GM19239 (cell line): ENCODE results near the gene CHPF2.

Experiments
- DNase-seq: peaks from one replicate; pipeline ENCODE4 v3.0.0; 2011; ENCODE audit warnings: low spot score; ENCODE audit not compliant: insufficient read length
- FAIRE-seq: peaks from 2 replicates; lab custom pipeline; 2011; peaks lifted over from hg19 to GRCh38; lab: Jason Lieb, UNC

Gene CHPF2

GRCh38 chr7:151255390-151255789 lies 23.1 kb downstream of the CHPF2 start:
- DNase-seq (no peak), FAIRE-seq (no peak)

- FAIRE-seq (no peak), DNase-seq (no peak)
Observed at GRCh38 chr7:151256410-151257045, 24.2 kb downstream of the CHPF2 start.

GRCh38 chr7:151257990-151258389 lies 25.7 kb downstream of the CHPF2 start:
- DNase-seq (no peak), FAIRE-seq (no peak)

GRCh38 chr7:151260471-151260870 lies 28.2 kb downstream of the CHPF2 start:
- FAIRE-seq (no peak), DNase-seq (no peak)

- no peak for DNase-seq
- FAIRE-seq: no peak
Observed at GRCh38 chr7:151260883-151261282, 28.6 kb downstream of the CHPF2 start.

- FAIRE-seq (no peak), DNase-seq (no peak)
Observed at GRCh38 chr7:151261529-151261928, 29.2 kb downstream of the CHPF2 start.

GRCh38 chr7:151264615-151265014 lies 32.3 kb downstream of the CHPF2 start:
- DNase-seq (no peak), FAIRE-seq (no peak)

- FAIRE-seq (no peak), DNase-seq (no peak)
Observed at GRCh38 chr7:151265351-151265931, 33.2 kb downstream of the CHPF2 start.

GRCh38 chr7:151269511-151269910 lies 37.2 kb downstream of the CHPF2 start:
- DNase-seq (no peak), FAIRE-seq (no peak)

- no peak for DNase-seq
- no peak for FAIRE-seq
Observed at GRCh38 chr7:151271699-151272355, 39.5 kb downstream of the CHPF2 start.

- FAIRE-seq (no peak), DNase-seq (no peak)
Observed at GRCh38 chr7:151272405-151272804, 40.1 kb downstream of the CHPF2 start.

GRCh38 chr7:151272877-151273276 lies 40.6 kb downstream of the CHPF2 start:
- FAIRE-seq (no peak), DNase-seq (no peak)

GRCh38 chr7:151273651-151274390 lies 41.5 kb downstream of the CHPF2 start:
- no peak for FAIRE-seq

GRCh38 chr7:151274396-151274795 lies 42.1 kb downstream of the CHPF2 start:
- DNase-seq: no peak
- FAIRE-seq: no peak

More at GRCh38 chr7:151273651-151274390, 41.5 kb downstream of the CHPF2 start:
- DNase-seq: no peak

- DNase-seq: no peak
- no peak for FAIRE-seq
Observed at GRCh38 chr7:151274936-151275812, 42.9 kb downstream of the CHPF2 start.

GRCh38 chr7:151275813-151276577 lies 43.7 kb downstream of the CHPF2 start:
- FAIRE-seq (no peak), DNase-seq (no peak)

GRCh38 chr7:151276666-151277590 lies 44.6 kb downstream of the CHPF2 start:
- FAIRE-seq (no peak), DNase-seq (peak; percentile 70)

- FAIRE-seq (no peak), DNase-seq (no peak)
Observed at GRCh38 chr7:151277631-151278030, 45.3 kb downstream of the CHPF2 start.
